Activated CD4-positive, alpha-beta T cell treated with anti-CD3 and anti-CD28 coated beads, Interleukin-2, amount 50 U/mL, for 4 hours (primary cell): ENCODE results near the gene KIZ.

Experiments
- DNase-seq, 2 experiments: peaks; one replicate each; pipeline ENCODE4 v3.0.0-alpha.2; 2020

Gene KIZ

GRCh38 chr20:21125849-21126580, at the start of gene KIZ:
Gene KIZ, plus strand, starts transcription at chr20:21126082. Its CDS starts 34 bp downstream, at chr20:21126116.
- DNase-seq: peak; percentile 96

- no peak for DNase-seq
These were observed 48.0 kb upstream of the KIZ start for GRCh38 chr20:21077809-21078345.

GRCh38 chr20:21082584-21082983, 43.3 kb upstream of the KIZ start:
- DNase-seq: no peak

- no peak for DNase-seq
These were observed 42.0 kb upstream of the KIZ start for GRCh38 chr20:21083825-21084325.

DNA sequence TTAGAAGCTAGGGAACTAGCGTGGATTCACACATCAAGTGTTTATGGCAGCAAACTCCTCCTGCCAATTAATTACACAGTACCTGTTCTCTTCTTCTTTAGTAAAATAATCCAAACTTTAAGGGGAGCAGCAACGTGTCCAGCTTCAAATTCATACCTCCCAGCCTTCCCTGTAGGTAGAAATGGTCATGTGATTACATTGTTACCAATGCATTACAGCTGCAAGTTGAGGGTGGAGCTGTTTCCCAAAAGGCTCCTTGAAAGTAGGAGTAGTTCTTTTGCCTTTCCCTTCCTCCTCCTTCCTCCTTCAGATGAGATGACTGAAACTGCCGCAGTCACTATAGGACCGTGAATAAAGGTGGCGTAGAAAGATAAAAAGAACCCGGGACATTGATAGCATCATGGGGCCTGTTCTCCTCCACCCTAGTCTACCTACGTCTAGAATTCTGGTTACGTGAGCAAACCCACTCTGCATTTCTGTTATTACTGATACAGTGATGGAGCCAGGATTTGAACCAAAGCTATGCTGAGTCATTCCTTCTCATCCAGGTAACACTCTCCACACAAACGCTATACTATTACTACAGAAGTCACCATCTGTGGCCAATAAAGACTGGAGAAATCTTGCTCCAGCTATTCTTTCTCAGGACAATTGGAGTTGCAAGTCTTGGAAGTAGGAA, 37.9 kb upstream of the KIZ start:
- no peak for DNase-seq

DNA sequence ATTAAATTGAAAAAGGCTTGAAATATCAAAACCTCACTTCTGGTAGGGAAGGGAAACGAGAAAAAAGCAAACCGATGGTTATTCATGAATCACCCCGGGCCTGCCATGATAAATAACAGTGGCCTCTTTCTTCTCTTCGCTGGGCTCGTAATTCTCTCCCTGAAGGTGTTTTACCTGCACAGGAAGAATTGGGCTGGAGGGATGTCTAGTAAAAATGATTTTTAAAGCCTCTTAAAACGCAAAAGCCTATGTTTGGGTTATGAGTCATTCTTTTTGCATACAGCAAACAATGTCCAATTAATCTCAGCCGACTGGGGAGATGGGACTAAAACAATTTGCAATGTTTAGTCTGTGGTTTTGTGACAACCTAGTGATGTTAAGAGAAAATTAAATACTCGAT, 36.5 kb upstream of the KIZ start:
- DNase-seq: no peak

DNA sequence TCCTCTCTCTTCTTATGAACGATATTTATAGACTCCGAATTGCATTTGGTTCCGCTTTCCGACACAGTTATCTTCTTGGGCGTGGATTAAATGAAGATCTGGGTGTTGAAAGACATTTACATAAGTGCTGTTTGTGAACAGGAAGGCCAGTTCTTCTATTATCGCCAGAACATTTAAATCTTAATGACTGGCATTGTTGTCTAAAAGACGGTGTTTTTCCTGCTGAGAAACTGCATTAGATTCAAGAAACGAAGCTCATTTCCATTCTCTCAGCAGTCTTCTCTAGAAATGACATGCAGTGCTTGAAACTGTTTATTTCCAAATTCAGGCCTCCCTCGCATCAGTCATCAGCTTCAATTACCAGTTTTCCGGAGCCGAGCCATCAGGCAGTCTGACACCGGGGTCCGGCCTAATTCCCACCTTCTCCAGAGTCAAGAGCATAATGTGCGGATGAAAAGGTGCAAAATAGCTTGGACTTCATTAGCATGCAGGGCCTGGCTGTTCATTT, 35.7 kb upstream of the KIZ start:
- DNase-seq: no peak

- DNase-seq: no peak
These were observed 35.2 kb upstream of the KIZ start for GRCh38 chr20:21090721-21091120.

GRCh38 chr20:21092806-21093205, 33.1 kb upstream of the KIZ start:
- no peak for DNase-seq

GRCh38 chr20:21096321-21097043, 29.4 kb upstream of the KIZ start:
- no peak for DNase-seq

DNA sequence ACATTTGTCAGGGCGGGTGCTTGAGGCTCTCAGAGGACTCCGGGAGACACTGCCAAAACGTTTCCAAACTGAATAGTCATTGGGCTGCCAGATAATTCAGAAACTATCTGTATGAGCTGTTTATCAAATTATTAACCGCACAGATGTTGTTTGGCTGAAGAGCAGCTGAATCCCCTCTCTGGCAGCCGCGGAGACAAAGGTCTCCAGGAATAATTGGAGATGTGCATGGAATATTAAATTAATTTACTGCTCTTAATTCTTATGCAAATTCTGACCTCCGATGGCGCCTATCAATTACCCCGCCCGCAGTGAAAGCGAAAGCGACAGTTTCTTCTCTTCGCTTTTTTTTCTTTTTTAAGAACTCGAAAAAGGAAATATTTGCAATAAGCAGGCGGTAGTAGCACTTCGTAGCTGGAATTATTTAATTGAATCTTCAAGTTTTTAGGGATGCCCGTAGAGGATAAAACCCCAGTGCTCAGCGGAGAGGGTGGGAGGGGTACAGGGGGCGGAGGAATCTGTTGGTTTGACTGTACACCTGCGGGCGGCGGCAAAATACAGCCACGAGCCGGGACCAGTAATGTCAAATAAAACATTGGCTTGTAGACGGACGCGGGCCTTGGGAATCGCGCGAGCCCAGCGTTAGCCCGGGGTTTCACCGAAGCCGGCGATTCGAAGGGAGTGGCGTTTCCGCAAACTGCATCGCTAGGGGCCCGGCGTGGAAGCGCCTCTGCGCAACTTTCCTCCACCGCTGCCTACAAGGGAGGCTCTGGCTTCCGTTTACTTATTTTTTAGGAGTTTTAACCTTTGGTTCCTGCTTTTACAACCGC, 25.9 kb upstream of the KIZ start:
- DNase-seq: no peak

DNA sequence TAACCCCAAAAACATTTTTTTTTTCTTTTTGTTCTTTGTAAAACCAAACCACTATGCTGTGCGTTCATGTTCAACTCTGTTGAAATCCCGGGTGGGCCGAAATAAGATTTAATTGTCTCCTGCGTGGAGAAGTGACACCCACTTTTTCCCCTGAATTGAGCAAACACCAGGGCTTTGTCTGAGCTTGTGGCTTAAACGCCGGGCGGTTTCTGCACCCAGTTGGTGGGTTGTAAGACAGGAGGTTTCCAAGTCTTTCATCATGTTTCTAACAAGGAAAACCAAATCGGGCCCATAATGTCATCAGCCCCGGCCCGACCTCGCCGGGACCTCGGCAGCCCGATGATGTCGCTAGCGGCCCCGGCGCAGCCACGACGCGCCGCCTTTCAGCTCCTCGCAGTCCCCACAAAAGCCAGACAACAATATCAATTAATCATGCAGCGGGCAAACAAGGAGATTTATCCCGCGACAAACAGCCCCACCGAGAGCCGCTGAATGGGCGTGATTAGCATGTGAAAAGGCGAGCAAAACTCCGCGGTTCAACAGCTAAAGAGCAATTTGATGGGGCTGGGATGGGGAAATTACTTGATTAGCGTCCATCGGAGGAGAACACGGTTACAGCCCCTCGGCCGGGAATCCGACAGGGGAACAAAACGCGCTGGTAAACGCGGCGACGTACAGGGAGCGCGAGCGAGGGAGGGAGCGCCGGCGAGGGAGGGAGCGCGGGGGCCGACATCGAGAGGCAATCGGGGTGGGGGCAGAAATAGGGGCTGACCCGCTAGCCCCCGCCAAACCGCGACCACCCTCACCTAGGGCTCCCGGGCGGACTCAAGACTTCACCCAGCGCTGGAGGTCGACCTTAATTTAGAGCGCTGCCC, 25.1 kb upstream of the KIZ start:
- no peak for DNase-seq

DNA sequence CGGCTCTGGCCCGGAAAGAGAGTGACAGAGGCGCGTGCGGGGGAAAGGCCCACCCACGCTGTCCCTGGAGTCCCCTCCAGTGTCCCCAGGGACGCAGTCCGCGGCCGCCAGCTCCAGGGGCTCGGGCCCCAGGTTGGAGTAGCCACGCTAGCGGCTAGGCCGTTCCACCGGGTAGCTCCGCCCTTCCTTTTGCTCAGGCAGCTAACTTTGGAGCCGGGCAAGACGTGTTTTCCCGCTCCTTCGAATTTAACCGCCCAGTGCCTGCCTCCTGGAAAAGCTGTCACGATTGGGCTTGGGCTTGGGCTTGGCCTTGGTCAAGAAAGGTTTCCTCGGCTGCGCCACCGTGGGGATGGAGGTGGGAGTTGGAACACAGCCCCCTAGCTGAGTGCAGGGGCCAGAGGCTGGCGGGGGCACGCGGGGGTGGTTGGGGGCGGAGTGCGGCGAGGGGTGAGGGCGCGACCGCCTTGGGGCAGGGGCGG, 24.4 kb upstream of the KIZ start:
- no peak for DNase-seq

- no peak for DNase-seq
These were observed 23.8 kb upstream of the KIZ start for GRCh38 chr20:21101932-21102575.

DNA sequence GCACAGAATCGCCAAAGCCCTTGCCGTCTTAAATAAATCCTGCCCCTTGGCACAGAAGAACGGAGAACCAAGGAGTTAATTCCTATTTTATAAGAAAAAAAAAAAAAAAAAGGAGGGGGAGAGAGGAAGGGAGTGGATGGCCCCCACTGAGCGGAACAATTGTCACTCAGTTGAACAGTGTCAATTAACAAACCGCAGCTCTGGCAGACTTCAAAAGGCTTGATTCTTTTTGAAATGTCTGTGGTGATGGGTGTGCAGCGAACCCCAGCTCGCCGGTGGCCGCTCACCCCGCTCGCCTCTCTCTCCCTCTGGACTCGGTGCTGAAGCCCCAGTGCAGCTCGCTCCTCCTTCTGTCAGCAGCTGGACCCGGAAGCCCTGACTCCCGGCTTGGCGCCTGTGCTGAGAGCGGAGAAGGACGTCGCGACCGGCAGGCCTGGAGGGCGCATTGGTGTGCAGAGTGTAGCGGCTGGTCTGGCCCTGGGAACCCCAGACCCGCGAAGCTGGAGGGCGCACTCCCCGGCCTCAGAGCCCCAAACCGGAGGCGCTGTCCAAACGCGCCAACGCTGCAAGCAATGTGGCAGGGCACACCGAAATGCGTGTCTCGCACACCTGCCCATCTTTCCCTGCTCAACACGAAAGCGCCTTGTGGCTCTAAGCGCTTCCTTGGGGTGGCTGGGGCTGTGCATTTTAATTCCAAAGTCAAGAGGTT, 23.1 kb upstream of the KIZ start:
- DNase-seq: no peak

DNA sequence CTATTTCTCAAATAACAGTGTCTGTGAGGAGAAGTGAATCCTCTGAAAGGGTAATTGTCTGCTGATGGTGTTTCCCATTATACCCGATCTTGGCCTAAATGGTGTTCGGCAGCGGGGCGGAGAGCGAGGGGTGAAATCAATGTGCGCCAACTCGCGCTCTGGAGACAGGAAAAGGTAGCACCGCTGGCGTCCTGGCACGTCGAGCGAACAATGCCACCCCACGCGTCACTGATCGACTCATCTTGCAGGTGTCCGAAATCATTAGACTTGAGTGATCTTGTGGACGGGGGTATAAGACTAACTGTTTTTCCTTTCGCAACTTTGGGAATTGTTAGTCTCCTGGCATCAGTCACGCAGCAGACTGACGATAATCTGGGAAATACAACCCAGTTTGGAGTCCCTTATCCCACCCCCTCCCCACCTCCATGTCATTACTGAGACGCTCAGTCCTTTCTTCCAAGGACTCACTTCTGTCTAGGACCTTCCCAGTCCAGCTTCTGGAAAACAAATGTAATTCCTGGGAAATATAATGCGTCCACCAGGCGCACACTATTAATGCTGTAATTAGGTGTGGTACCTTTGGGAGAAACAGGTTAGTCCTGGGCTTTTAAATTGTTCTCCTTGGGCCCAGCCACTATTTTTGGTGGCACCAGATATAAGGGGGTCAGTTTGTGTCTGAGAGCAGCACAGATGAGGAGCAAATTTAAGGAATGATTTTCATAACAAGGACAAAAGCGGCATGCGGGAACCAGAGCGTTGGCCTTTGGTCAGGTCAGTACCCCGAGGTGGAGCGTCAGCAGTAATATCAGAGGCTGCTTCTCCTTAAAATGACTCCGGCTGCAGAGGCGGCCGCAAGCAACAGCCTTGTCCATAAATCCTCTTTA, 22.1 kb upstream of the KIZ start:
- no peak for DNase-seq

DNA sequence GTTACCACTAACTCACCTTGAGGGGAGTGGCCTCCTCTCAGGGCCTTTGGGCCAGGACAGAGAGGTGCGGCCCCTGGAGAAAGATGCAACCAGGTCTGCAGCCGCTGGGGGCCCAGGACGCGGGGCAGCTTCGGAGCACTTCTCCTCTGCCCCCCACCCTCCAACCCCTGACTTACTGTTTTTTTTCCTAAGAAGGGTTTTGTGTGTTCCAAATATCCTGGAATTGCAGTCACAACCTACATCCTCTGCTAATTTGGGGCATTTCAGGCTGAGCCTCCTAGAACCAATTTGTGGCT, 21.5 kb upstream of the KIZ start:
- DNase-seq: no peak

GRCh38 chr20:21104921-21105320, 21.0 kb upstream of the KIZ start:
- no peak for DNase-seq
